Thyroid gland (tissue), 4 donors: Measurements from ENCODE around the gene EHBP1L1.

Experiments
- CTCF ChIP-seq, 6 experiments: fragments of 200-600 bp in 3 of 6; fragments of 450-650 bp in 3 of 6; sonication (generic) in 3 of 6; IDR thresholded peaks; one replicate each; pipeline ENCODE4 v1.5.1; 2016 to 2019; ENCODE audit warnings: antibody characterized with exemption in 6 of 6, mild to moderate bottlenecking in 2 of 6, inconsistent platforms in 1 of 6, moderate library complexity in 1 of 6
- POLR2A ChIP-seq, 2 donors: fragments of 450-650 bp; IDR thresholded peaks; one replicate each; pipeline ENCODE4 v1.6.1; 2017; ENCODE audit warnings: antibody characterized with exemption in 2 of 2, mild to moderate bottlenecking in 2 of 2, moderate library complexity in 1 of 2

- TF ChIP-seq CTCF (IDR thresholded peaks at IDR 0.05) (no peak), POLR2A (IDR thresholded peaks at IDR 0.05) (no peak)
Measured at GRCh38 chr11:65607614-65608426, 32.0 kb downstream of the EHBP1L1 start.
